Ishikawa (cell line): Measurements from ENCODE around the gene ORC5.

Source experiments
- CEBPB ChIP-seq: IDR thresholded peaks from 2 replicates; pipeline ENCODE4 v1.6.1; 2012
- CREB1 ChIP-seq: IDR thresholded peaks from 2 replicates; pipeline ENCODE4 v1.6.1; 2012; ENCODE audit warnings: low read depth
- EGR1 ChIP-seq: IDR thresholded peaks from 2 replicates; pipeline ENCODE4 v1.6.1; 2012
- EP300 ChIP-seq: IDR thresholded peaks from 2 replicates; pipeline ENCODE4 v1.6.1; 2012; ENCODE audit warnings: borderline replicate concordance
- FOXM1 ChIP-seq: IDR thresholded peaks from 2 replicates; pipeline ENCODE4 v1.6.1; 2012; ENCODE audit warnings: low read depth, borderline replicate concordance
- MAX ChIP-seq: IDR thresholded peaks from 2 replicates; pipeline ENCODE4 v1.6.1; 2012
- NFIC ChIP-seq: IDR thresholded peaks from 2 replicates; pipeline ENCODE4 v1.6.1; 2012
- RAD21 ChIP-seq: IDR thresholded peaks from 2 replicates; pipeline ENCODE4 v1.6.1; 2012; ENCODE audit warnings: low read depth
- REST ChIP-seq: IDR thresholded peaks from 2 replicates; pipeline ENCODE4 v1.6.1; 2012; ENCODE audit warnings: low read depth, mild to moderate bottlenecking
- TAF1 ChIP-seq: IDR thresholded peaks from 2 replicates; pipeline ENCODE4 v1.6.1; 2012; ENCODE audit warnings: low read depth, mild to moderate bottlenecking
- TCF12 ChIP-seq: IDR thresholded peaks from 2 replicates; pipeline ENCODE4 v1.6.1; 2012; ENCODE audit warnings: low read depth
- TEAD4 ChIP-seq: IDR thresholded peaks from 2 replicates; pipeline ENCODE4 v1.6.1; 2012
- USF1 ChIP-seq: IDR thresholded peaks from 2 replicates; pipeline ENCODE4 v1.6.1; 2012
- YY1 ChIP-seq: IDR thresholded peaks from 2 replicates; pipeline ENCODE4 v1.6.1; 2012; ENCODE audit warnings: low read depth
- ZBTB7A ChIP-seq: IDR thresholded peaks from 2 replicates; pipeline ENCODE4 v1.6.1; 2012; ENCODE audit warnings: low read depth

The ORC5 gene

GRCh38 chr7:104133238-104133637 lies 74.6 kb downstream of the ORC5 start:
- TF ChIP-seq USF1, result no peak
- no peak for TF ChIP-seq NFIC
- TF ChIP-seq CEBPB, result no peak
- no peak for TF ChIP-seq FOXM1
- TF ChIP-seq YY1, result no peak
- no peak for TF ChIP-seq MAX
- no peak for TF ChIP-seq TCF12
- no peak for TF ChIP-seq TEAD4
- no peak for TF ChIP-seq CREB1
- no peak for TF ChIP-seq REST
- TF ChIP-seq ZBTB7A, result no peak
- TF ChIP-seq TAF1, result no peak
- TF ChIP-seq EGR1, result no peak
- TF ChIP-seq RAD21, result no peak
- no peak for TF ChIP-seq EP300

- TF ChIP-seq TEAD4 (no peak), TAF1 (no peak), FOXM1 (no peak), TCF12 (no peak), EGR1 (no peak), MAX (no peak), YY1 (no peak), NFIC (no peak), ZBTB7A (no peak), CEBPB (no peak), USF1 (no peak), RAD21 (no peak), REST (no peak), CREB1 (no peak), EP300 (no peak)
Measured at GRCh38 chr7:104130726-104131125, 77.1 kb downstream of the ORC5 start.

- no peak for TF ChIP-seq ZBTB7A
- TF ChIP-seq CREB1, result no peak
- TF ChIP-seq EP300, result no peak
- TF ChIP-seq CEBPB, result no peak
- no peak for TF ChIP-seq NFIC
- no peak for TF ChIP-seq USF1
- no peak for TF ChIP-seq YY1
- no peak for TF ChIP-seq EGR1
- TF ChIP-seq TAF1, result no peak
- no peak for TF ChIP-seq TEAD4
Measured at GRCh38 chr7:104127204-104127603, 80.6 kb downstream of the ORC5 start.

GRCh38 chr7:104126411-104126841 lies 81.4 kb downstream of the ORC5 start:
- TF ChIP-seq TAF1 (no peak), TEAD4 (no peak), REST (no peak), ZBTB7A (no peak), NFIC (no peak)
